ENCODE results near the gene TIGD3.

TIGD3 gene

DNA sequence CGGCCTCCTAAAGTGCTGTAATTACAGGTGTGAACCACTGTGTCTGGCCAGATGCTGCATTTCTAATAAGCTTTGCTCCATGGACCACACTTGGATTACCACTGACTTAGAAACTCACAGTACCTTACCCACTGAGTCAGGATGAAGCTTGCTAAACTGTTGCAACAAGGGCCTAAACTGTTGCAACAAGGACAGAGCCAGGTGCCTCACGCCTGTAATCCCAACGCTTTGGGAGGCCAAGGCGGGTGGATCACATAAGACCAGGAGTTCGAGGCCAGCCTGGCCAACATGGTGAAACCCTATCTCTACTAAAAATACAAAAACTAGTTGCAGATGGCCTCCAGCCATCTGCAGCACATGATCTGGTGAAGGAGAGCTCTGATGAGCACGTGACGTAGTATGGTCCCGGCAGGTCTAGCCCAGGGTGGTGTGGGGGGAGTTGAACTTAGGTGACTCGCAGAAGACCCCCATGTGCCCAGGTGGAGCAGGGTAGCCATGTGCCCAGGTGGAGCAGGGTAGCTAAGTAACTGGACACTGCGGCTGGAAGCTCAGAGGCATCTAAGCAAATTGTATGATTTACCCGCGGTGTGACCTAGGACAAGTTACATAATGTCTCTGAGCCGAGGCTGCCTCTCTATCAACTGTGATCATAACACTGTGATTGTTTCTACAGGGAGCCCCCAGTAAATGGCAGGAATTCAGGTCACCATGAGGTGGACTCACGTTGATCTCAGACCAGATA, 19.5 kb downstream of the TIGD3 start:
- FAIRE-seq = no peak

DNA sequence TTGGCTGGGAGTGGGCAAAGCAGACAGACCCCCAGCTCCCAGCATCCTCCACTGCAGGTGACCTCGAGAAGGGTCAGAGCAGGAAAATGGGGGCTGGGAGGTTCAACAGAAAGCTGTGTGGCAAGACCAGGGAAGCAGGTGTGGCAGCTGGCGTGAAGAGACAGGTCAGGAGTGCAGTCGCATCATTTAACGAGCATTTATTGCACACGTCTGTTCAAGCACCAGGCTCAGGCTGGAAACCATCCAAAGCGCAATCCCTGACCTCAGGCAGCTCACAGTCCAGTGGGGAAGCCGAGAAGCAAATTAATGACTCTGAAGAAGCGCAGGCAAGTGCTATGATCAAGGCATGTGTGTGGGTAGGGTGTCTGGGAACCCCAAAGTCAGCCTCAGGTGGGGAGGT, 20.5 kb downstream of the TIGD3 start:
- FAIRE-seq = no peak

DNA sequence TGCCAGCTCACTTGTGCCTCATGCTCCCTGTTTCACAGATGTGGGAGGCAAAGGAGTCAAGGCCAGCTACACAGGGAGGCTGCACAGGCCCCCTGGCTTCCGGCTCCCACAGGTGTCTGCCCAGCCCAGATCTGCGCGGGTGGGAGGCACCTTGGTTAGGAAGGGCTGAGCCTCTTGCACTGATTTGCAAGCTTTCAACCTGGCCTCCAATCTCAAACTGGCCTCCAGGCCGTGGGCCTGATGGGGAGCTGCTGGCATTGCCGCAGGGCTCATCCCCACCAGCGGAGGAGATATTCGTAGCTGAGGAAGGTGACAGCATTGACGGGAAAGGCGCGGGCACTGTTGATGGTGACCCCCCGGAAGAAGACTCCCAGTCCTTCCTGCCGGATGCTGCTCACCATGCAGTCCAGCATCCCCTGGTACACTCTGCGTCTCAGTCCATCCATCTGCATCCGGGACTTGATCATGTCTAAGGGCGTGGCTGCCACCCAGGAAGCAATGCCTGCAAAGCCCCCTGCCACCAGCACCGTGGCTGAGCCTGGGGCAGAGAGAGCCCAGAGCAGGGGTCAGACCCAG, 21.7 kb downstream of the TIGD3 start:
- no peak for FAIRE-seq

DNA sequence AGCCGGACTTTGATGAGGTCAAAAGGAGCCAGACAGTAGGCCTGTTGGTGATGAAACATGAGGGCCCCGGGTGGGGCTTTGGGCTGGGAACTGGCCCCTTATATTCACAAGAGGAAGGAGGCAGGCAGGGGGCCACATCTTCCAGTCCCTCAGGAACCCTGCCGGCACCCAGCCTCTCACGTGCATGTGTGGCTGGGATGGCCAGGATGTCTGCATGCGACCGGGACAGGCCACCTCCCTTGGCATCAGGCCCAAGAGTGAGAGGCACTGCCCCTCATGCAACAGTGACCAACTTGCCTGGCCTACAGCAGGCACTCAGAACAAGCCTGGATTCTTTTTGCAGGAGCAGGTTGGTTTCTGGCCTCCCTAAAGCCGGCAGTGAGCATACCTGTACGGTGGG, 22.5 kb downstream of the TIGD3 start:
- FAIRE-seq = no peak

DNA sequence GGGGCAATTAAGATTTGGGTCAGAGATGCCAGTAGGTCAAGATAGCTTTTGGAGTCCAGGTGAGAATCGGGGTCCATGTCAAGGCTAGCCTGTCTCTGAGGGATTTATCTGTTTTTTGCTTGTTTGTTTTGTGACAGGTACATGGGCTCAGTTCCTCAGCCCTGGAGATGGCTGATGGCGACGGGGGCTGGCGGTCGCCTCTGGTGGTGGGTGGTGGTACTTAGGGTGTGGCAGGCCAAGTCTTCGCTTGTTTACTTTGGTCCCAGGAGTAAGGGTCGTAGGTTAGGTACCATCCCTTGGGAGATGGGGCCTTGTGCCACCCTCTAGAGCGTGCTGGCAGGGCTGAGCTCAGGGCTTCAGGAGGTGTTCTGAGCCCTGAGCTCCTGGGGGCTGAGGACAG, 23.2 kb downstream of the TIGD3 start:
- no peak for FAIRE-seq

DNA sequence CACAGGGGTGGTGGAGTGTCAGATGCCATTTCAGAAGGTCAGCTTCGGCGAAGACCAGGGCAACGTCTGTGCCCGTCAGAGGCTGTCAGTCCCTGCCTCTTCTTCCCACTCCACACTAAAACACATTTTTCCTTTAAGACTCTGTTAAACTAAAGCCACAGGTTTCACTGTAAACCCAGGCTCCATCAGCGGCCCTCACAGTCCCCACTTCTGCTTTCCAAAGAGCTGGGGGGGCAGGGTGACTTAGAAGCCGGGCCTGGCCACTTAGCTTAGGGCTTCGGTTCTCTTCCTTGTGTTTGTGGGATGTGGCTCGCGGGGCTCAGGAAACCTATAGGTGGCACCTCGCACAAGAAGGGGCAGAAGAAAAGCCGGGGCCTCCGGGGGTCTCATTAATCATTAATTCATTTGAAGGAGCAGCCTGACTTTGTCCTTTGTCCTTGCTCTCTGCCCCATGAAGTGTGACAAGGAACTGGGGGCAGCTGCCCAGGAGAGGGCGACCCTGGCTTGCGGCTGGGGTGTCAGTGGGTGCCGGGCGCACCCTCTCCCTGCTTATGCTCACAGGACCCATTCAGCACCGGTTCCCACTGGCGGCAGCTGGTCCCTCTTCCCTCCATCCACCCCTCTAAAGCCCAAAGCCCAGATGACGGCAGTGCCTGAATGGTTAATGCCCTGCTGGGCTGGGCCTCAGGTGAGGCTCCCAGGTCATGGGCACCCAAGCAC, 23.8 kb downstream of the TIGD3 start:
- FAIRE-seq = no peak

DNA sequence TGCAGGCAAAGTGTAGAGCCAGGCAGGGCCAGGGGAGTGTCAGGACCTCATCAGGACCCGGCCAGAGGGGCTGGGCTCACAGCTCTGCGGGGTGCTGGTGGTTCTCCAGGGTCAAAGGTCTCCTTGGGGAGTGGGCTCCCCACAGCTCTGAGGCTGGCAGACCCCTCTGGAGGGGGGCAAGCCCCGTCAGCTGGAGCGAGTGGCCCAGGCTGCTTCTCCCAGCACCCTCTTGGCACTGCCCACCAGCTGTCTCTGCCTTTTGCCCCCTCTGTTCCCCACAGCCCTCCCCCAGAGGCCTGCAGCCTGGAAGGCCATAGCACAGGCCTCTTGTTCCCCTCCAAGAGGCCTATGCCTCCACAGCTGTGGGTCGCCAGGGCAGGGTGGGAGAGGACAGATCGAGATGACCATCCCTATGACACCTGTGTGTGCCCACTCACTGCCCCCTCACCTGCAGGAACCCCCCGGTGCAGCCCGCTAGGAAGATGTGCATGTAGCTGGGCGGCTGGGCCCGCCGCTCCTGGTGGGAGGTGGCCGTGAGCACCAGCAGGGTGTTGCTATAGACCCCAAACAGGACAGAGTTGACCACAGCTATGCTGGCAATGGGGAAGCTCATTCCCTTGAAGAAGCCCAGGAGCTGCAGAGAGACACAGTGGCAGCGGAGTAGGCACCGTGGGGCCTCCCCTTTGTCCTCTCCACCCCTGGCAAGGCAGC, 24.5 kb downstream of the TIGD3 start:
- no peak for FAIRE-seq

DNA sequence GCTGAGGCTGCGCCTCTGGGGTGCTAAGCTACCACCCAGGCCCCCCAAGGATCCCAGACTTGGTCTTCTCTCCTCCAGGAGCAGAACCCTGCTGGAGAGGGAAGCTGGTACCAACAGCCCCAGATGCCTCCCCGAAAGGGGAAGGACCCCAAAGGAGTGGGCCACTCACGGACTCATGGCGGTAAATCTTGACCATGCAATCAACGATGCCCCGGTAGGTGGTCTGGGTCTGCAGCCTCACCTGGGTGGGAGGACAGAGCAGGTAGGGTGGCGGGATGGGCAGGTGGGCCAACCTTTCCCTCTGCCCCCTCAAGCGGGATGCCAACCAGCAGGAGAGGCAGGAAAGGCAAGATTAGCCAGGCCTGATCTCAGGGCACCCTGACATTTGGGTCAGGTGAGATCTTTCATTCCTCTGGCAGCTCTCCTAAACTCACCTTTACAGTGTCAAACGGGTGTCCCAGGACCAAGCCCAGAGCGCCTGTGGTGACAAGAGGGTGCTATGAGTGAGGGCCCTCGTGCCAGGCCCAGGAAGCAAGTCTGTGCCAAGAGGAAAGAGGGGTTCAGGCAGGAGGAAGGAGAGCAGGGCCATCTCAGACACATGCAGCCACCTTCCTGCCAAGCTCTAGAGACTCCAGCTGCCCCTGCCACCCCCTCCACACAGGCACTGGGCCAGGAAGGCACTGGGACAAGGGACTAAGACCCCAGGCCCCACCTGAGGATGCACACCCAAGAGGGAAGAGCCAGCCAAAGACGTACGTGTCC, 25.3 kb downstream of the TIGD3 start:
- FAIRE-seq = no peak

DNA sequence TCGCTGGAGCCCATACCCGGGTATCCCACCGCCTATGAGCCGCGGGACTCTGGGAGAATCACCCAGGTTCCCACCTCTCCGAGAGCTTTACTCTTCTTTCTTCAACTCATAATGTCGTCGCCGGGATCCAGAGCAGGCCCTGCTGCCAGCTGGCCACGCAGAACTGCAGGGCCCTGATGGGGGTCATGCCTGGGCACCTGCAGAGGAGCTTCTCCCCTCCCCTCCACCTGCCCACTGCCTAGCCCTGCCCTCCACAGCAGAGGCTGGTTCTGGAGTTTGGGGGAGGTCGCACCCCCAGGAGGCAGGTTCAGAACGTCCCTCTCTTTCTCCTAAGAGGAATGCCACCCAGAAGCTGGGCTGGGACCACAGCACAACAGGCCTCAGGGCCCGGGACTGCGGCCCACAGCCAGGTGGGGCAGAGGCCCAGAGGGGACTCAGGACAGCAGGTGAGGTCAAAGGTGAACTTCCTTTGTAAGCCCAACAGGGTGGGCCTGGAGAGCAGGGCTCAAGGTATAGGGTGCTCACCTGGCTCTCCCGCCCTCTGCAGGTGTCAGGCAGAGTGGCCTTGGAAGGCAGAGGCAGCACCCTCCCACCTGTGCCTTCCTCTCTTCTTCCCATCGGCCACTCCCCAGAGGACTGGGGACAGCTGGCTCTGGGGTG, 26.0 kb downstream of the TIGD3 start:
- no peak for FAIRE-seq

DNA sequence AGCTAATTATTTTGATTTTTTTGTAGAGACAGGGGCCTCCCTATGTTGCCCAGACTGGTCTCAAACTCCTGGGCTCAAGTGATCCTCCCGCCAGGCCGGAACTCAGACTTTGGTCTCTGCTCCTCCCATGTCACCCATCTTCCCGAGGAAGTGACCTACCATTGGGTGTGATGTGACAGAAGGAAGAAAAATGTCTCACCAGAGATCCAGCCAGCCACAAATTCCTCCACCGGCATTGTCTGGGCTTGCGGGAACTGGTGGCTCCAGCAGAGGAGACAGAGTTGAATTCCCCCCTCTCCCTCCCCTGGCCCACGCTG, 27.1 kb downstream of the TIGD3 start:
- FAIRE-seq = no peak

DNA sequence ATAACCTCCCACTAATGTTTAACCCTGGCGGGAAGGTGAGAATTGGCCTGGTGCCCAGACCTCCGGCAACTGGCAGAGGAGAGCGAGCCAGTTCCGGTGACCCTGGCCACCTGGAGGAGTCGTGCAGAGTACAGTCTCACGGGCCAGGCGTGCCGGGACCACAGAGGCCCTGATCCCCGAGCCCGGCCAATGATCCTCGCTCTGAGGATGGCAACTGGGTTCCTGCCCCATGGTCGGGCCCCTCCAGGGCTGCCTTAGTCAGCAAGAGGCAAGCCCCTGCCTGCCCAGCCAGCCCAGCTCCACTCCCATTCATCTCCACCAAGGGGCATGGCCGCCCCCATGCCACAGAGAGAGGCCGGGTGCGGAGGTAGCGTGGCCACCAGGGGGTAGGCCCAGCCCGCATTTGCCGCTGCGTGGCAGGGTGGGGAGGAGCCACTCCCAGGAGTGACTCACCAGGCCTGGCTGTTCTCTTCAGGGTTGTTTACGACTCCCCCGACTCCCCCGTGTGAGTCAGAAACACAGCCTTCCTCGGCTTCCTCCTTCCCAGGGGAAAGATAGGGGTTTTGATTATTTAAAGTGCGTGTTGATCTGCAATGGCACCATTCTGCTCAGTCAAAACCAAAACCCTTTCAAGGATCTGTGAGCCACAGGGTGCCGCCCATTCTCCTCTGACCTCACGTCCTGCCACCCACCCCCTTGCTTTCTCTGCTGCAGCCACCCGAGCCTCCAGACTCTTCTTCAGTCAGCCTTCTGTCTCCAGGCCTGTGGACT, 27.7 kb downstream of the TIGD3 start, which contains the start of gene SLC25A45:
SLC25A45 (minus strand) TSS at position 614 of the 771 bp plus-strand sequence. CDS start 695 bp downstream, outside the sequence.
- peak; percentile 92 for FAIRE-seq

DNA sequence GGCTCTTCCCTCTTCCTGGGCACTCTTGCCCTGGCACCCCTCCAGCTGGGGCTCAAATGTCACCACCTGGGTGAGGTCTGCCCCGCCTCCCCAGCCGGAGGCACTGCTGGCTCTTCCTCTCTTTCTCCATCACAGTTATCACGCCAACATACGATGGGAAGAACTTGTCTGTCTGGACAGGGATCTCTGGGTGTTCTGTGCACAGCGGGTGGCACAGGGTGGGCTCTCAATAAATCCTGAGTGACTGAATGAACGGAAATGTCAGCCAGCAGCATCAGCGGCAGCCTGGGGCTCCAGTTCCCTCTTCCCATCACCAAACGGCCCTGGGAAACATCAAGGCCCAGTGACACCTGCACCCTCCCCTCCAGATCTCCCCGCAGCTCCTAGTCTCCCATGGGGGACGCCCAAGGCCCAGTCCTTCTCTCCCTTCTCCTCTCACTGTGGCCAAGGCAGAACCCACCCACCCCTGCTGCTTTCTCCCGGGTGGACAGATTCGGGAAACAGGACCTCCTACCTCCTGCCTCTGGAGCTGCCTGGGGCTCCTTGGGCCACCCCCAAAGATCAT, 28.3 kb downstream of the TIGD3 start:
- no peak for FAIRE-seq

DNA sequence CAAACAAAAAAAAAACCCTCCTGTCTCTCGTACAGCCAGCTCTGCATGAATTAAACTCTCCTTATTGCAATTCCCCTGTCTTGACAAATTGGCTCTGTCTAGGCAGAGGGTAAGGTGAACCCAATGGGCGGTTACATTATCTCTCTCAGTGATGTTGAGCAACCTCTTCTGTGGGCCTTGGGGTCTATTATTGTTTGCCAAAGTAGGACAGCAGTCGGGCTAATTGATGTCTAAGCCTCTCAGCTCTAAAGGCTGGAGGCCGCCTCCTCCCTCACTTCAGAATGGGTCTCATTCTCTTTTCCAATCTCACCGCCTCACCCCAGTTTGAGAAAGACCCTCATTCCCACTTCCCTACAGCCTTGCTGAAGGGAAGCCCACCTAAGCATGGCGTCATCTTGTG, 29.2 kb downstream of the TIGD3 start:
- FAIRE-seq = no peak

DNA sequence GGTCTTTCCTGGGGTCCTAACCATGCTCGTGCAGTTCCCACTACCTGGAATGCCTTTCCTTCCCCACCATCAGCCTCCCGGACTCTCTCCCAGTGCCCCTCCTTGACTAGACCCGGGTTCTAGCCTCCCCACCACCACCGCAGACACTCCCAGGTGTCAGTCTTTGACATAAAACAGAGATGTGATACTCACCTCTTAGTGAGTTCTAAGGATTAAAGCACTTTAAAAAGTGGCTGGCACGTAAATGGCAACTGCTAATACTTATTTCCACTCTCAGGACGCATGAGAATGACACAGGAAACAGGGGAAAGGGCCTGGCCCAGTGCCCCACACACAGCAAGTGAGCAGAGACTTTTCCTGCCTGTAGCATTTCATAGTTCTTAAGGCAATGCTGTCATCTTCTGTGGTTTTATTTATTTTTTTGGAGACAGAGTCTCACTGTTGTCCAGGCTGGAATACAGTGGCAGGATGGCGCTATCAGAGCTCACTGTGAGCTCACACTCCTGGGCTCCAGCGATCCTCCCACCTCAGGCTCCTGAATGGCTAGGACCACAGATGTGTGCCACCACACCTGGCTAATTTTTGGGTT, 29.8 kb downstream of the TIGD3 start:
- no peak for FAIRE-seq

DNA sequence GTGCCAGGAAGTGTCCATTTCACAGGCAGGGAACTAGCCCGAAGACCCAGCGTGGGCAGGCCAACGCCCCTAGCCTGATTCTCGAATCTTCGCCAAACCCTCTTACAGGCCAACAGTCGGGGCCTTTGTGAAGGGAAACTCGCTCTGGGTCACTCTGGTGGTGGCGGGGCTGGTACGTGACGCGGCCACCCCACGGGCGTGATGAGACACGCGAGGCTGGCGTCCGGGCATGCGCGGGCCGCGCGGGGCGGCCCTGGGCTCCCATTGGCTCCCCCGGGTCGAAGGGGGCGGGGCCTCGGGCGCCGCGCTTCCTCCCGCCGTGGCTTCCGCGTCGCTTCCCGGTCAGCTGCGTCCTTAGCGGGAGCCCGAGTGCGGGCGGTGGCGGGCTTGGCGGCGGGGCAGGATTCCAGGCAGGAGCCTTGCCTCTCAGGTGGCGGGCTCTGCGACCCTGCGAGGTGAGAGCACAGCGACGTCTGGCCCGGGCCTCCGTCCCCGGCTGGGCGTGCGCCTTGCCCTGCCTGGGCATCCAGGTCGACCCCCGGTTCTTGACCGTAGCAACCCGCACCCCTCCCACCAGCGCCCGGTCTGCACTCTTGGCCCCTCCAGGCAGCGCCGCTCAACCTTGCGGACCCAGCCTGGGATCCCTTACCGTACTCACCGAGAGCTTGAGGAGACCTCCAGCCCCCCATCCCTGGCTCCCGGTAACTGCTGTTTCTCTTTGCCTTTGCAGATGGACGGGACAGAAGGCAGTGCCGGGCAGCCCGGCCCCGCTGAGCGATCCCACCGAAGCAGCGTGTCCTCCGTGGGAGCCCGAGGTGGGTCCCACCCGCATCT, 32.0 kb downstream of the TIGD3 start, which contains the start of gene FRMD8:
FRMD8 (plus strand) TSS at position 331 of the 834 bp plus-strand sequence; CDS start at position 731, 400 bp downstream.
- FAIRE-seq = no peak

DNA sequence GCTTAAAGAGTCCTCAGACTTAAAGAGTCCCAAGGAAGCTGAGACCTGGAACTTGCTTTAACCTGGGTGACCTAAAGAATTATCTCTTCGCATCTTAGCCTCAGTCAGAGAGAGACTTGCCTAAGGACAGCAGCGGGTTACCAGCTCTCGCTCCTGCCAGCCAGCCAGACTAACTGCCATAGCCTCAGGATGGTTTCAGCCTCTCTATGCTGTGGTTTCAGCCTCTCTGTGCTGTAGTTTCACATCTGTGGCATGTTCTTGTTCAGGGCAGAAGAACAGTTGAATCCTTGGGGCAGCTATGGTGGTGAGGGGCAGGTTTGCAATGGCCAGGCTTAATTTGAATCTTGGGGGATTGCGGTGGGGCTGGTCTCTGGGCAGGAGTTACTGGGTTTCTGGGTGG, 34.2 kb downstream of the TIGD3 start:
- FAIRE-seq = no peak

DNA sequence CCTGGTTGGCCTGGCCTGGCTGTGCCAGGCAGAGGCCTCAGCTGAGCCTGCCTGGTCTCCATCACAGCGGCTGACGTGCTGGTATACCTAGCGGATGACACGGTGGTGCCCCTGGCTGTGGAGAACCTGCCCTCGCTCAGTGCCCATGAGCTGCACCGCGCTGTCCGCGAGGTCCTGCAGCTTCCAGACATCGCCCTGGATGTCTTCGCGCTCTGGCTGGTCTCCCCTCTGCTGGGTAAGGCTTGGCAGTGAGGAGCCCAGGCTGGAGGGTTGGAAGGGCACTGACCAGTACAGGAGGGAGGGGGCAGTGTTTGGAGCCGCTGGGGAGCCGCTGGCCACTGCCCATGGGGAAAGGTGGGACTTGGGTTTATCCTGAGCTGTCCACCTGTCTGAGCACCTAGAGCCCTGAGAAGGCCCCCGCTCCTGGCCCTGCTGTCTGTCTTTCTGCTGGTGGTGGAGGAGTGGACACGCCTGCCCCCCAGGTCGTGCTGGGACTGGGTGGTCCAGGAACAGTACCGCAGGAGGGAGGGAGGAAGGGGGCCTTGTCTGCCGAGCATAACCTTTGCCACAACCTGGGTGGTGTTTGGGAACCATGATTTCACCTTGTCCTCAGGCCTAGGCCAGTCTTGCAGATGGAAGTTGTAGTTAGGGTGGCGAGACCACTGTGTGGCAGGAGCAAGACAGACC, 34.9 kb downstream of the TIGD3 start:
- no peak for FAIRE-seq

DNA sequence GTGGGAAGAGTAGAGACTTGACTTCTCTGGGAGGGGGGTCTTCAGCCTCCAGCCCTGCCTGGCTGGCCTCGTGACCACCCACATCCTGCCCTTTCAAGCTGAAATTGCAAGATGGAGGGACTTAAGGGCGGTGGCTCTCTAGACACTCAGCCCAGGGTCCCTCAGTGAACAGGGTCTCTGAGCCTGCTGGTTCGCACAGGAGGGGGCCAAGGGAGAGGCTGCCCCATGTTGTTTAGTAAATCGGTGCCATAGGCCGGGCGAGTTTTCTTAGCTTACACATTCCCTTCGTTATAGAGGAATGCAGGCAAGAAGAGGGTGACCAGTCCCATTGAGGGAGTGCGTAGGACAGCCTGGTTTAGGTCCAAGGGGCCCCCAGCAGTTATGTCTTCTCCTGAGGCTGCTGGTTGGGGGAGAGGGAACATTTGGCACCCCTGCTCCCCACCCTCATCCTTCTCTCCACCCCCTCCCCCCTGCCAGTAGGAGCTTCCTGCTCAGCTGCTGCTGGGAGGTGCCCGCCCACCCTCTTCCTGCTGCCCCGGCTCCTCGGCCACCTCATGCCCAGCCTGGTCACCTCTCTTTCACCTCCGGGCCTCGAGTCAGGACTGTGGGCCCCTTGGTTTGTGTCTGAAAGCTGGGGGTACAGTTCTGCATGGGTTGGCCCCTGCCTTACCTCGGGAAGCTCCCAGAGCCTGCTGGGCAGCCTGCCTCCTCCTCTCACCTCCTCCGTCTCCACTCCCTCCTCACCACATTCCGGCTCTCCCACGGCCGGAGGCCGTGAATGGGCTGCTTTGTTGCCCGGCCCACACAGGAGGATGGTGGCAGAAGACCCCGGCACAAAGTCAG, 35.8 kb downstream of the TIGD3 start:
- no peak for FAIRE-seq
